ENCODE data around the gene WDR89. TPM values are rescaled to one million over a fixed set of nuclear protein-coding genes. Genes with fewer than 3 reads are reported as not detected.
"Not testable (repeated sequence)": the region's sequence is repeated elsewhere in the genome, so short reads cannot be mapped to it uniquely, and the experiment has no call there.

Gene WDR89
- total RNA-seq, 4 donors from 2014 or later, result 20.3 to 36.4 (median 32.1) TPM

DNA sequence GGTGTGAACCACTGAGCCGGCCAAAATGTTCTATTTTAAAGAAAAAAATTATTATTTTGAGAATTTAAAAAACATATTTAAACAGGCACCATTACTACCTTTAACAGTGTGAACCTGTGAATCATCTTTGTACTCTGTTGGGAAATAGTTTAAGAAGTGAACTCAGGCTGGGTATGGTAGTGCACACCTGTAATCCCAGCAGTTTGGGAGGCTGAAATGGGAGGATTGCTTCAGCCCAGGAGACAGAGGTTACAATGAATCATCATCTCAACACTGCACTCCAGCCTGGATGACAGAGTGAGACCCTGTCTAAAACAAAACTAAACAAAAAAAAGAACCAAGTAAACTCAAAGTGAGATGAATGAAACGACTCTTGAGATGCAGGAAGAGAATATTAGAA, 3.1 kb upstream of the WDR89 start:
- H3K27ac ChIP-seq, result no peak overlapping the region
- no peaks in the 10 kb centered on the region for H3K9me3 ChIP-seq
- intact Hi-C loops (cut with DNase I; ENCODE audit: low total_unique reads), result no loop called here
- H3K36me3 ChIP-seq, result no peaks in the 10 kb centered on the region
- TF ChIP-seq, protein P1, sequence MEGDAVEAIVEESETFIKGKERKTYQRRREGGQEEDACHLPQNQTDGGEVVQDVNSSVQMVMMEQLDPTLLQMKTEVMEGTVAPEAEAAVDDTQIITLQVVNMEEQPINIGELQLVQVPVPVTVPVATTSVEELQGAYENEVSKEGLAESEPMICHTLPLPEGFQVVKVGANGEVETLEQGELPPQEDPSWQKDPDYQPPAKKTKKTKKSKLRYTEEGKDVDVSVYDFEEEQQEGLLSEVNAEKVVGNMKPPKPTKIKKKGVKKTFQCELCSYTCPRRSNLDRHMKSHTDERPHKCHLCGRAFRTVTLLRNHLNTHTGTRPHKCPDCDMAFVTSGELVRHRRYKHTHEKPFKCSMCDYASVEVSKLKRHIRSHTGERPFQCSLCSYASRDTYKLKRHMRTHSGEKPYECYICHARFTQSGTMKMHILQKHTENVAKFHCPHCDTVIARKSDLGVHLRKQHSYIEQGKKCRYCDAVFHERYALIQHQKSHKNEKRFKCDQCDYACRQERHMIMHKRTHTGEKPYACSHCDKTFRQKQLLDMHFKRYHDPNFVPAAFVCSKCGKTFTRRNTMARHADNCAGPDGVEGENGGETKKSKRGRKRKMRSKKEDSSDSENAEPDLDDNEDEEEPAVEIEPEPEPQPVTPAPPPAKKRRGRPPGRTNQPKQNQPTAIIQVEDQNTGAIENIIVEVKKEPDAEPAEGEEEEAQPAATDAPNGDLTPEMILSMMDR (IDR thresholded peaks at IDR 0.05), result no peak
- no peak for TF ChIP-seq POLR2A (IDR thresholded peaks at IDR 0.05)
- no peak overlapping the region for H3K4me3 ChIP-seq
- no peaks in the 10 kb centered on the region for H3K27me3 ChIP-seq
- no peak for DNase-seq
- no peaks in the 10 kb centered on the region for H3K4me1 ChIP-seq

DNA sequence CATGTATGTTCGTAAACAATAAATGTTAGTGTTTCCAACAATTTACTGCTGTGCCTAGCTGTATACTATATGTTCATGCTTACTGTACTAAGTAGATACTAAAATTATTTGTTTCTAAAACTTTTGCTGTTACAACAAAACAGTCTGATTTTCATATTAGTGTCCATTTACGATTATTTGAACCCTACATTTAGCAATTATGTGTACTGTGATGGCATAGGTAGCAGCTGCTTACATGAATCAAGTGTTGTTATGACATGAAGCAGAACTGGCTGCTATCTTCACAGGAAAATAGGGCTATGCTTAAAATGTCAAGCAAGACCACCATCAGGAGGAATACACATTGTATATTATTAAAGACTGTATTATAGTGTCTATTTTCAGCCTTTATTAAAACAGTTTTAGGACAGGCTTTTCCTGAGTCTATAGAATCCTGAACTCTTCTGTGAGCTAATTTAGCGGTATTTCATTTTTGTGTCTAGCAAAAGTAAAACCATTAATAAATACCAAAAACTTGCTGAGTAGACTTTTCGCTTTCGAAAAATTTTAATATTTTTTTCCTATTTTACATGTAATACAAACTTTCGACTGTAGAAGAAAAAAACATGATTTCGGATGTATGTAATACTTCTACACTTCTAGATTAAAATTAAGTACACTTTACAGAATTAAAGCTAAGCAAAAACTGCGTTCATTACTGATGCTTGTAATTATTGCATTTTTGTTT, 1.1 kb upstream of the WDR89 start:
- Histone ChIP-seq H3K9me3 (no peaks in the 10 kb centered on the region), H3K36me3 (no peaks in the 10 kb centered on the region), H3K27me3 (no peaks in the 10 kb centered on the region), H3K27ac (peak overlapping the region; percentile 95 to 98), H3K4me1 (no peaks in the 10 kb centered on the region), H3K4me3 (peak overlapping the region; percentile 56 to 57)
- no peak for TF ChIP-seq POLR2A (IDR thresholded peaks at IDR 0.05)
- TF ChIP-seq, protein P1 (IDR thresholded peaks at IDR 0.05), result no peak
- intact Hi-C loops (cut with DNase I; ENCODE audit: low total_unique reads), result no loop called here
- DNase-seq, result no peak

DNA sequence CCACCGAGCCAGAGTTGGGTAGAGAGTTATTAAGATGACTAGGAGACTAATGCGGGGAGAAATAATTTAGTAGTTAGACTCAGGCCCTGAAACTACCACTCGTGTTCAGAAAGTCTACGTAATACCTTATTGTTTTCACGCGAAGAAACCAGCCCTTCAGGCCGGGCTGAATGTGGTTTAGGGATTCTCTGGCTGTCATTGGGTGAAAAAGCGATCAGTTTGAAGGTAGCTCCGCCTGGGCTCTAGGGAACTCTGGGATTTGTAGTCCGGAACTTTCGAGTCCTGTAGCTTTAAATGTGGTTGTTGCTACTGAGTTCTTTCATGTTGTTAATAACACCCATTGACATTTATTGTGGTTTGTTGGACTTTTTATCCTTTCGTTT, 549 bp upstream of the WDR89 start:
- Histone ChIP-seq H3K27ac (peak overlapping the region; percentile 95 to 98), H3K4me3 (peak overlapping the region; percentile 56 to 57), H3K27me3 (no peaks in the 10 kb centered on the region), H3K9me3 (no peaks in the 10 kb centered on the region), H3K4me1 (no peaks in the 10 kb centered on the region), H3K36me3 (no peaks in the 10 kb centered on the region)
- TF ChIP-seq, protein P1 (IDR thresholded peaks at IDR 0.05), result peak in 2 of 4 experiments; percentile 1 to 10
- no peak for TF ChIP-seq POLR2A (IDR thresholded peaks at IDR 0.05)
- DNase-seq, result peak; percentile 76 to 90
- intact Hi-C loops (cut with DNase I; ENCODE audit: low total_unique reads), result no loop called here

DNA sequence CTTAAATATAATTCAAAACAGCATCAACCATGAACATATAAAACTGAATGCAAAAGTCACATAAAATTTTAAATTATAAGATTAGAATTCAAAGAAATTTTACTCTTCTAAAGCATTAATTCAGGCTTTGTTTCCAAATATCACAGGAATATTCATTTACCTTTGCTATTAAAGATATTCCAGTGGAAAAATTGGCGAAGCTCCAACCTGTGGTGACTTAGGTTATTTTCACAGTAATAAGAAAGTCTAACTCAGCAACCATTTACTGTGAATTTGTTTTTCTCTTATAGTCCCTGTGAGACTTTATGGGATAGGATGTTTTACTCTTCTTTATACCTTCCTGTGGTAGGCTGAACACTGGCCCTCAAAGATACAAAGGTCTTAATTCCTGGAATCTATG, 3.2 kb downstream of the WDR89 start:
- Histone ChIP-seq H3K27me3 (no peaks in the 10 kb centered on the region), H3K36me3 (no peaks in the 10 kb centered on the region), H3K4me1 (no peaks in the 10 kb centered on the region), H3K4me3 (no peak overlapping the region), H3K27ac (no peak overlapping the region), H3K9me3 (peaks cover 0 to 7% of the 10 kb centered on the region in 2 donors)
- intact Hi-C loops (cut with DNase I; ENCODE audit: low total_unique reads), result no loop called here
- TF ChIP-seq, protein P1 (IDR thresholded peaks at IDR 0.05), result no peak
- DNase-seq, result no peak

DNA sequence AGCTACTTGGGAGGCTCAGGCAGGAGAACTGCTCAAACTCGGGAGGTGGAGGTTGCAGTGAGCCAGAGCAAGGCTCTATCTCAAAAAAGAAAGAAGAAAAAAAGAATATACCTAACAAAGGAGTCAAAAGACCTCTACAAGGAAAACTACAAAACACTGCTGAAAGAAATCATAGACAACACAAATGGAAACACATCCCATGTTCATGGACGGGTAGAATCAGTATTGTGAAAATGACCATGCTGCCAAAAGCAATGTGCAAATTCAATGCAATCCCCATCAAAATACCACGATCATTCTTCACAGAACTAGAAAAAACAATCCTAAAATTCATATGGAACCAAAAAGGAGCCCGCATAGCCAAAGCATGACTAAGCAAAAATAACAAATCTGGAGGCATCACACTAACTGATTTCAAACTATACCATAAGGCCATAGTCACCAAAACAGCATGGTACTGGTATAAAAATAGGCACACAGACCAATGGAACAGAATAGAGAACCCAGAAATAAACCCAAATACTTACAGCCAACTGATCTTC, 5.5 kb downstream of the WDR89 start:
- H3K27ac ChIP-seq; H3K27me3 ChIP-seq; H3K4me3 ChIP-seq; H3K4me1 ChIP-seq; H3K36me3 ChIP-seq; DNase-seq; intact Hi-C loops (cut with DNase I; ENCODE audit: low total_unique reads); H3K9me3 ChIP-seq: not testable (repeated sequence)

All from uterus (tissue), 4 donors.